ENCODE results near the gene TTLL12. TPM values are rescaled to one million over a fixed set of nuclear protein-coding genes. Genes with fewer than 3 reads are reported as not detected.

Gene TTLL12
- total RNA-seq, 1 donor from 2014 or later: 21.4 TPM

- no peak for DNase-seq (ENCODE audit: low read depth)
- TF ChIP-seq EZH2 (IDR thresholded peaks at IDR 0.05; ENCODE audit: insufficient read depth, low read length): no peak
- no peak for TF ChIP-seq CTCF (IDR thresholded peaks at IDR 0.05; ENCODE audit: insufficient read depth, low read depth, low read length)
- no peaks in the 10 kb centered on the region for H3K4me1 ChIP-seq (ENCODE audit: insufficient read depth, low read length)
- H3K4me3 ChIP-seq (ENCODE audit: insufficient read depth, low read depth, low read length): no peak overlapping the region
- FAIRE-seq: no peak
- no peak overlapping the region for H3K4me3 Mint-ChIP-seq (ENCODE audit: unreplicated experiment)
- peaks cover 1% of the 10 kb centered on the region for H3K9me3 Mint-ChIP-seq (ENCODE audit: unreplicated experiment)
- no peaks in the 10 kb centered on the region for H4K20me1 ChIP-seq (ENCODE audit: insufficient read depth, low read length)
- no peak overlapping the region for H3K27ac ChIP-seq (ENCODE audit: low read depth, low read length)
- no peak overlapping the region for H3K9ac ChIP-seq (ENCODE audit: low read length)
- no peaks in the 10 kb centered on the region for H3K79me2 ChIP-seq (ENCODE audit: insufficient read depth, low read length)
- no peaks in the 10 kb centered on the region for H3K9me3 ChIP-seq (ENCODE audit: insufficient read depth, low read depth, low read length)
- H3K27ac Mint-ChIP-seq (ENCODE audit: unreplicated experiment): no peak overlapping the region
- H3K36me3 ChIP-seq (ENCODE audit: insufficient read depth, low read length): no peaks in the 10 kb centered on the region
- no peaks in the 10 kb centered on the region for H3K27me3 ChIP-seq (ENCODE audit: insufficient read depth, low read length)
- no peak overlapping the region for H3K4me2 ChIP-seq (ENCODE audit: low read length)
- H3K36me3 Mint-ChIP-seq (ENCODE audit: low read depth, unreplicated experiment): no peaks in the 10 kb centered on the region
- peaks cover 26% of the 10 kb centered on the region for H3K27me3 Mint-ChIP-seq (ENCODE audit: low read depth, unreplicated experiment)
- no peak overlapping the region for H2AFZ ChIP-seq (ENCODE audit: low read depth, low read length)
- no peaks in the 10 kb centered on the region for H3K4me1 Mint-ChIP-seq (ENCODE audit: low read depth, unreplicated experiment)
Measured at GRCh38 chr22:43206509-43207161, 19.7 kb upstream of the TTLL12 start.

GRCh38 chr22:43205748-43206508 lies 19.0 kb upstream of the TTLL12 start:
- no peaks in the 10 kb centered on the region for H3K4me1 ChIP-seq (ENCODE audit: insufficient read depth, low read length)
- no peak overlapping the region for H3K4me3 ChIP-seq (ENCODE audit: insufficient read depth, low read depth, low read length)
- Mint-ChIP-seq H3K27me3 (ENCODE audit: low read depth, unreplicated experiment) (peaks cover 26% of the 10 kb centered on the region), H3K4me3 (ENCODE audit: unreplicated experiment) (no peak overlapping the region), H3K4me1 (ENCODE audit: low read depth, unreplicated experiment) (no peaks in the 10 kb centered on the region), H3K9me3 (ENCODE audit: unreplicated experiment) (peaks cover 1% of the 10 kb centered on the region), H3K27ac (ENCODE audit: unreplicated experiment) (no peak overlapping the region), H3K36me3 (ENCODE audit: low read depth, unreplicated experiment) (no peaks in the 10 kb centered on the region)
- no peaks in the 10 kb centered on the region for H3K27me3 ChIP-seq (ENCODE audit: insufficient read depth, low read length)
- no peaks in the 10 kb centered on the region for H4K20me1 ChIP-seq (ENCODE audit: insufficient read depth, low read length)
- no peaks in the 10 kb centered on the region for H3K36me3 ChIP-seq (ENCODE audit: insufficient read depth, low read length)
- H2AFZ ChIP-seq (ENCODE audit: low read depth, low read length): no peak overlapping the region
- H3K27ac ChIP-seq (ENCODE audit: low read depth, low read length): no peak overlapping the region
- H3K4me2 ChIP-seq (ENCODE audit: low read length): no peak overlapping the region
- no peaks in the 10 kb centered on the region for H3K79me2 ChIP-seq (ENCODE audit: insufficient read depth, low read length)
- no peak overlapping the region for H3K9ac ChIP-seq (ENCODE audit: low read length)
- no peak for DNase-seq (ENCODE audit: low read depth)
- no peaks in the 10 kb centered on the region for H3K9me3 ChIP-seq (ENCODE audit: insufficient read depth, low read depth, low read length)
- FAIRE-seq: no peak
- no peak for TF ChIP-seq CTCF (IDR thresholded peaks at IDR 0.05; ENCODE audit: insufficient read depth, low read depth, low read length)
- no peak for TF ChIP-seq EZH2 (IDR thresholded peaks at IDR 0.05; ENCODE audit: insufficient read depth, low read length)

- no peaks in the 10 kb centered on the region for H3K4me1 Mint-ChIP-seq (ENCODE audit: low read depth, unreplicated experiment)
- TF ChIP-seq EZH2 (IDR thresholded peaks at IDR 0.05; ENCODE audit: insufficient read depth, low read length) (no peak), CTCF (IDR thresholded peaks at IDR 0.05; ENCODE audit: insufficient read depth, low read depth, low read length) (no peak)
- H3K4me3 ChIP-seq (ENCODE audit: insufficient read depth, low read depth, low read length): no peak overlapping the region
- H3K36me3 Mint-ChIP-seq (ENCODE audit: low read depth, unreplicated experiment): no peaks in the 10 kb centered on the region
- no peaks in the 10 kb centered on the region for H3K4me1 ChIP-seq (ENCODE audit: insufficient read depth, low read length)
- H3K4me2 ChIP-seq (ENCODE audit: low read length): no peak overlapping the region
- H3K27me3 Mint-ChIP-seq (ENCODE audit: low read depth, unreplicated experiment): peaks cover 24% of the 10 kb centered on the region
- H3K79me2 ChIP-seq (ENCODE audit: insufficient read depth, low read length): no peaks in the 10 kb centered on the region
- peaks cover 1% of the 10 kb centered on the region for H3K9me3 Mint-ChIP-seq (ENCODE audit: unreplicated experiment)
- no peak overlapping the region for H2AFZ ChIP-seq (ENCODE audit: low read depth, low read length)
- no peak overlapping the region for H3K27ac ChIP-seq (ENCODE audit: low read depth, low read length)
- H4K20me1 ChIP-seq (ENCODE audit: insufficient read depth, low read length): no peaks in the 10 kb centered on the region
- FAIRE-seq (no peak), DNase-seq (ENCODE audit: low read depth) (no peak)
- H3K4me3 Mint-ChIP-seq (ENCODE audit: unreplicated experiment): no peak overlapping the region
- no peak overlapping the region for H3K9ac ChIP-seq (ENCODE audit: low read length)
- H3K9me3 ChIP-seq (ENCODE audit: insufficient read depth, low read depth, low read length): no peaks in the 10 kb centered on the region
- no peaks in the 10 kb centered on the region for H3K36me3 ChIP-seq (ENCODE audit: insufficient read depth, low read length)
- H3K27me3 ChIP-seq (ENCODE audit: insufficient read depth, low read length): no peaks in the 10 kb centered on the region
- no peak overlapping the region for H3K27ac Mint-ChIP-seq (ENCODE audit: unreplicated experiment)
Measured at GRCh38 chr22:43205261-43205691, 18.3 kb upstream of the TTLL12 start.

Data from astrocyte (in vitro differentiated cells and primary cell).